Kidney (tissue), 14 donors: ENCODE measurements around the gene WIPF1. TPM values are rescaled to one million over a fixed set of nuclear protein-coding genes. Genes with fewer than 3 reads are reported as not detected.

Source experiments
- DNase-seq, 5 donors: peaks; one replicate each; pipeline ENCODE4 v3.0.0-alpha.2; 2013 to 2020
- FAIRE-seq: peaks from 2 replicates; lab custom pipeline; 2012; peaks lifted over from hg19 to GRCh38; lab: Jason Lieb, UNC
- H3K27ac ChIP-seq, 2 donors: one replicate each; pipeline ENCODE4 v1.7.0; 2013; ENCODE audit warnings: low read depth in 2 of 2, low read length in 2 of 2, inconsistent platforms in 1 of 2
- H3K27me3 ChIP-seq: one replicate; pipeline ENCODE4 v1.7.1; 2013; ENCODE audit warnings: low read length, inconsistent platforms; ENCODE audit not compliant: control insufficient read depth, insufficient read depth
- H3K36me3 ChIP-seq, 3 donors: one replicate each; pipeline versions ENCODE4 v1.7.0 to v1.7.1; 2013; ENCODE audit warnings: low read length in 3 of 3, control low read depth in 1 of 3, inconsistent platforms in 1 of 3; ENCODE audit not compliant: insufficient read depth in 3 of 3, control insufficient read depth in 2 of 3
- H3K4me1 ChIP-seq, 3 donors: one replicate each; pipeline versions ENCODE4 v1.7.0 to v1.7.1; 2013; ENCODE audit warnings: low read length in 3 of 3, inconsistent platforms in 1 of 3, low read depth in 1 of 3; ENCODE audit not compliant: control insufficient read depth in 2 of 3, insufficient read depth in 2 of 3
- H3K4me3 ChIP-seq, 3 donors: one replicate each; pipeline versions ENCODE4 v1.7.0 to v1.8.1; 2013; ENCODE audit warnings: low read length in 3 of 3, control low read depth in 1 of 3, inconsistent platforms in 1 of 3
- H3K9ac ChIP-seq, 3 donors: one replicate each; pipeline versions ENCODE4 v1.7.0 to v1.7.1; 2013; ENCODE audit warnings: low read length in 3 of 3, control low read depth in 1 of 3, inconsistent platforms in 1 of 3
- H3K9me3 ChIP-seq, 3 donors: one replicate each; pipeline versions ENCODE4 v1.7.0 to v1.7.1; 2013; ENCODE audit warnings: low read length in 3 of 3, control low read depth in 1 of 3, inconsistent platforms in 1 of 3; ENCODE audit not compliant: control insufficient read depth in 2 of 3, insufficient read depth in 1 of 3
- intact Hi-C: fragments of 100-400 bp; cut with DNase I; formaldehyde crosslinking; loops from one replicate; pipeline ENCODE4 v1.11.1; 2022
- polyA plus RNA-seq: library from polyadenylated mRNA; stranded (reverse); fragments of 350-450 nt; fragmentation: Illumina TruSeq; extraction: RNeasy Lipid Tissue Mini Kit (QIAGEN cat#74804); gene quantifications from one replicate; pipeline ENCODE4 v1.2.3, GENCODE V29; 2014; ENCODE audit warnings: low read depth, low replicate concordance; ENCODE audit not compliant: insufficient read depth
- total RNA-seq: library from RNA; stranded (reverse); fragmentation: NEBNext Ultra II Directional; extraction: Animal tissue kit (Norgen Biotek cat#: 25700); gene quantifications from one replicate; pipeline ENCODE4 v1.2.1, GENCODE V29; 2021
- TF ChIP-seq, protein P1 (sequence below): IDR thresholded peaks from 3 replicates; pipeline ENCODE4 v1.5.1; 2012; ENCODE audit warnings: mild to moderate bottlenecking, moderate library complexity, borderline replicate concordance; ENCODE audit not compliant: insufficient read depth; ENCODE audit errors: extremely low read depth
- donor health status: control.
- donor health status: control.
- donor health status: control.
- donor health status: control.
- donor health status: control.
- donor health status: DM: yes; HTN: yes; CAD: no.
- donor health status: Normal renal cell carcinoma (clear cell type).

Gene WIPF1
- total and polyA plus RNA-seq, 2 donors from 2014 or later, result 11.7 to 55.0 TPM

- Histone ChIP-seq H3K4me1 (peaks cover 0 to 14% (median 2%) of the 10 kb centered on the region in 3 donors), H3K27me3 (no peaks in the 10 kb centered on the region), H3K9ac (peak overlapping the region in 1 of 3 donors; percentile 23), H3K27ac (no peak overlapping the region), H3K9me3 (no peaks in the 10 kb centered on the region), H3K4me3 (no peak overlapping the region), H3K36me3 (peaks cover 0 to 4% (median 3%) of the 10 kb centered on the region in 3 donors)
- intact Hi-C loops, result no loop called here
- DNase-seq (peak in 2 of 5 donors; percentile 31 to 47), FAIRE-seq (no peak)
- TF ChIP-seq, protein P1, sequence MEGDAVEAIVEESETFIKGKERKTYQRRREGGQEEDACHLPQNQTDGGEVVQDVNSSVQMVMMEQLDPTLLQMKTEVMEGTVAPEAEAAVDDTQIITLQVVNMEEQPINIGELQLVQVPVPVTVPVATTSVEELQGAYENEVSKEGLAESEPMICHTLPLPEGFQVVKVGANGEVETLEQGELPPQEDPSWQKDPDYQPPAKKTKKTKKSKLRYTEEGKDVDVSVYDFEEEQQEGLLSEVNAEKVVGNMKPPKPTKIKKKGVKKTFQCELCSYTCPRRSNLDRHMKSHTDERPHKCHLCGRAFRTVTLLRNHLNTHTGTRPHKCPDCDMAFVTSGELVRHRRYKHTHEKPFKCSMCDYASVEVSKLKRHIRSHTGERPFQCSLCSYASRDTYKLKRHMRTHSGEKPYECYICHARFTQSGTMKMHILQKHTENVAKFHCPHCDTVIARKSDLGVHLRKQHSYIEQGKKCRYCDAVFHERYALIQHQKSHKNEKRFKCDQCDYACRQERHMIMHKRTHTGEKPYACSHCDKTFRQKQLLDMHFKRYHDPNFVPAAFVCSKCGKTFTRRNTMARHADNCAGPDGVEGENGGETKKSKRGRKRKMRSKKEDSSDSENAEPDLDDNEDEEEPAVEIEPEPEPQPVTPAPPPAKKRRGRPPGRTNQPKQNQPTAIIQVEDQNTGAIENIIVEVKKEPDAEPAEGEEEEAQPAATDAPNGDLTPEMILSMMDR, result no peak
Measured at GRCh38 chr2:174588463-174588862, 9.1 kb downstream of the WIPF1 start.

- Histone ChIP-seq H3K36me3 (peaks cover 0 to 4% (median 3%) of the 10 kb centered on the region in 3 donors), H3K4me1 (peaks cover 0 to 14% (median 2%) of the 10 kb centered on the region in 3 donors), H3K9ac (peak overlapping the region in 1 of 3 donors; percentile 23), H3K4me3 (no peak overlapping the region), H3K9me3 (no peaks in the 10 kb centered on the region), H3K27me3 (no peaks in the 10 kb centered on the region), H3K27ac (no peak overlapping the region)
- DNase-seq, result peak in 3 of 5 donors; percentile 19 to 61 (median 59)
- intact Hi-C loops, result no loop called here
- TF ChIP-seq, protein P1, result no peak
- FAIRE-seq, result no peak
Measured at GRCh38 chr2:174587579-174587978, 10.0 kb downstream of the WIPF1 start.

DNA sequence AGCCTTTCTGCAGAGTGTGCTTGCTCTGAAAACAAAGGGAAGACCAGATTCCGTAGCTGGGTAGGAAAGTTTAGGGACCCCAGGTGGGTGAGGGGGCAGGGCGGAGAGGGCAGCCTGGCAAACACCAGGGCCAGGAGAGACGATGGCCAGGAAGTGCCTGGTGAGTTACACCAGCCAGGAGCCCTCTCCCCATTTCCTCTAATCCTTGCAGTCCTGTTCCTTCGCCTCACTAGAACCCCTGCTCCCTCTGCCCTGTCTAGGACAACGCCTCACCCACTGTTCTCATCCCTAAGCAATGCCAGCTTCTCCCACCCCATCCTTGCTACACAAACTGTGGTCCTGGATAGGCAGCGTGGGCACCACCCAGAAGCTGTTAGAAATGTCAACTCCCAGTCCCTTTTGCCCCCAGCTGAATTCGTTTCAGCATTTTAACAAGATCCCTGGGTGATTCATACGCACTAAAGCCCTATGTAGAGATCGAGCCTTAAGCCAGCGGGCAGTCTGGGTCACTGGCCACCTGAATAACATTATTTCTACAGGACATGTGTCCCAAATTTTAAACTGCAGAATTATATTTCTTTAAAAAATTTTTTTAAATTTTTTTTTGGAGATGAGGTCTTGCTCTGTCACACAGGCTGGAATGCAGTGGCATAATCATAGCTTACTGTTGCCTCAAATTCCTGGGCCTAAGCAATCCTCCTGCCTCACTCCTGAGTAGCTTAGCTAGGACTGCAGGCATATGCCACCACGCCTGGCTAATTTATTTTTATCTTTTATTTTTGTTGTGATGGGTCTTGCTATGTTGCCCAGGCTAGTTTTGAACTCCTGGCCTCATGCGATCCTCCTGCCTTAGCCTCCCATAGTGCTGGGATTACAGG lies 10.9 kb downstream of the WIPF1 start:
- Histone ChIP-seq H3K27me3 (no peaks in the 10 kb centered on the region), H3K27ac (no peak overlapping the region), H3K9me3 (no peaks in the 10 kb centered on the region), H3K4me1 (peaks cover 0 to 14% (median 2%) of the 10 kb centered on the region in 3 donors), H3K36me3 (peaks cover 0 to 4% (median 3%) of the 10 kb centered on the region in 3 donors), H3K4me3 (no peak overlapping the region), H3K9ac (no peak overlapping the region)
- TF ChIP-seq, protein P1, result no peak
- DNase-seq (no peak), FAIRE-seq (no peak)
- intact Hi-C loops, result no loop called here
